Activated CD4-positive, alpha-beta T cell treated with anti-CD3 and anti-CD28 coated beads for 4 hours (primary cell): ENCODE measurements around the gene NTM.

Experiments used
- DNase-seq, 2 donors: peaks; one replicate each; pipeline ENCODE4 v3.0.0-alpha.2; 2020

The NTM gene

DNA sequence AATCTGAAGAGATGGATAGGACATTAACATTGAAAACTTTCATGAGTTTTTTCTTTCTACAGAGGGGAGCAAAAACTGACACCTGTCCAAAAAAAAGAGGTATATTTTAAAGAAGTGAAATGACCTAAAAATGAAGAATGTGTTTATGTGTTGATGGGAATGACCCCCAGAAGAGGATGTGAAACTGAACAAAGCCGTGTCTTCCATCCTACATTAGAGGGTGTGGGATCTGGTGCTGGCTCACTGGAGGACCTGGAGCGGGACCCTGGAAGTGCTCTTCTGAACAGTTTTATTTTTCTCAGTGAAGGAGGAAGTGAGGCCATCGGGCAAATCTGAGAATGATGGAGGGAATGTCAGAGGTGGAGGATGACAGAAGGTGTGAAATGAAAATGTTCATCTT is 470.1 kb downstream of the NTM start:
- no peak for DNase-seq

DNA sequence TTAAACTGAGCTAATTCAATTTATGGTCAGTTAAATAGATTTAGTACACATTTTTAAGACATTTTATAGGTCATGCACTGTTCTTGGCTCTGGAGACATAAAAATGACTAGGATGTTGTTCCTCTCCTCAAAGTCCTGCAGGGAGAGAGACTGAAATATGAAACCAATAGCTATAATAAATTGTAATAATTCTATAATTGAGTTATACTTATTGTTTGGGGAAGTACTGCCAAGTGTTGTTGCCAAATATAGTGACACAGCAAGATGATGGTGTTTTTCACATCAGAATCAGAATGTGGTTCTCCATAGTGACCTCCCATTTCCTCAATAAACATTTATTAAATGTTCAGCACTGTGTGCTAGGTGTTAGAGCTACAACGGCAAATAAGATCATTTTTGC is 470.6 kb downstream of the NTM start:
- DNase-seq: no peak

- DNase-seq: no peak
These were observed 471.7 kb downstream of the NTM start for GRCh38 chr11:131841925-131842635.

DNA sequence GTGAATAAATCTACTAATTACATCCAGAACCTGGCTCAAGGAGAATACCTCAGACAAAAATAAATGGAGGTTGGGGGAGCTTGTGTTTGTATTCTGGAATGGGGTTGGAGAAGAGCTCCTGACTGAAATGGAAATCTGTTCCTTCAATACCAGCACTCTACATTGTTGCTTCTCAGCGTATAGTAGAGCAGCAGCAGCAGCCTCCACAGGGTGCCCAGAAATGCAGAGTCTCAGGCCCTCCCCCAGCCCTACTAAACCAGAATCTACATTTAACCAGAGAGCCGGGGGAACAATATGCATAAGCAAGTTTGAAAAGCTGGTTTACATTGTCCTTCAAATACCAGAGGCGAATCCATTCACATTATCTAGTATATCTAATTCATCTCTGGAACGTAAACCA is 474.8 kb downstream of the NTM start:
- DNase-seq: no peak

- DNase-seq: no peak
These were observed 479.1 kb downstream of the NTM start for GRCh38 chr11:131849485-131849884.

DNA sequence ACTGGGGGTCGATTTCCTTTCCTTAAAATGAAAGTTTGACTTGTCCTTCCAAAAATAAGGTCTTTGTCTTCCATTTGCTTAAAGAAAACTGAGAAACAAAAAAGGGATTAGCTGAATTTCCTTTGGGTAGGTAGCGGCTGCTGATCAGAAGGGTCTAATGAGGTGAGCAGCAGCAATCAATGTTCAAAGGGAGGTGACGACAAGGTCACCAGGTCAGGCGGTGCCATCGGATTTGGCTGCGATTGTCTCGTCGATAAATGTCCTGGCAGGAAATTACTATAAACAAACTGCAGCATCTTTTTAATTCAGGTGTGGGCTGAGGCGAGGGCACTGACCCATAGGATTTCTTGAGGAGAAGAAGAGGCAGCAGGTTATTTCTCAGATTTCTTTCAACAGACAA is 480.1 kb downstream of the NTM start:
- DNase-seq: no peak

DNA sequence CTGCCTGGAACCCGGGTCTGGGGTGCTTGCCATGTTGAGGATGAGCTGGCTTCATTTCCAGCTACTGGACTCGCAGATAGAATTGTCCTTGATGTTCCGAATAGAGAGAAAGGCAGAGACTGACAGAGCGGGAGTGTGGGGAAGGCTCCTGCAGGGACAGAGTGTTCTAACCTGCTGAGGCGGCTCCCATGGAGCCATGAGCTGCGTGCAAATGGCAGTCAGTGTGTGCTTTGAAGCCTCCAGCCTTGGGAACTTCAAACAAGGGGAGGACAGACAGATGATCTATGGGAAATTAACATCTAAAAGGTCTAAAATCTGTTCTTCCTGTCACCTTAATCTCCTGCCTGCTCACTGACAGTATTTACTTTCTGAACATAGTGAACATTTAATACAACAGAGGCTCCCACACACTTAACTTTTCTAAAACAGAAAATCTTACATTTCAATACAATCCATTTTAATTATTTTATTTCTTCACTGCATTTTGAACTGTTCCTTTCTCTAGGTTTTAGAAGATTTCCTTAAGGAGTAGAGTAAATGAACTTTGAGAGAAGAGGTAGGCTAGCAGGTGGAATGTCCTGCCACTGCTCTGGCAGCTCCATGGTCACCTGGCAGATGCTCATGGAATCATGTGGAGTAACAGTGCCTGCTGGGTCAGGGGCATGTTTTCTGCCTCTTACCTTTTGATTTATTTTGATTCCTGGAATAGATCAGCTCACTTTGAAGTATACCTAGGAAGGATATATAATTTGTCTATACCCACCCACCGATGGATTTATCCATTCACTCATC is 481.7 kb downstream of the NTM start:
- DNase-seq: no peak

- DNase-seq: no peak
These were observed 482.3 kb downstream of the NTM start for GRCh38 chr11:131852757-131853156.

DNA sequence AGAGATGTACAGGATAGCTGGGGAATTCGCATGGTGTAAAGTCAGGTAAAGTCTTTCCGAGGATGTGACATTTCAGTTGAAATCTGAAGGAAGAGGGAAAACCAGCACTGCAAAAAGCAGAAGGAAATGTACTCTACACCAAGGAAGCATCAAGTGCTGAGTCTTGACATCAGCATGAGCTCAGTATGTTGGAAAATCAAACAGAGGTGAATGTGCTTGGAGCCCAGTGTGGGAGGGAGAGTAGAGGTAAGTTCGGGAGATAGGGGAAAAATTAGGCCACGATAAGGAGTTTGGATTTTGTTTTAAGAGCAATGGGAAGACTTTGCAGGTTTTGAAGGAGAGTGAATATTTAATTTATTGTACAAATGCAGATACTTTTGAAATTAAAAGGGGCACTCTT is 484.0 kb downstream of the NTM start:
- DNase-seq: no peak

DNA sequence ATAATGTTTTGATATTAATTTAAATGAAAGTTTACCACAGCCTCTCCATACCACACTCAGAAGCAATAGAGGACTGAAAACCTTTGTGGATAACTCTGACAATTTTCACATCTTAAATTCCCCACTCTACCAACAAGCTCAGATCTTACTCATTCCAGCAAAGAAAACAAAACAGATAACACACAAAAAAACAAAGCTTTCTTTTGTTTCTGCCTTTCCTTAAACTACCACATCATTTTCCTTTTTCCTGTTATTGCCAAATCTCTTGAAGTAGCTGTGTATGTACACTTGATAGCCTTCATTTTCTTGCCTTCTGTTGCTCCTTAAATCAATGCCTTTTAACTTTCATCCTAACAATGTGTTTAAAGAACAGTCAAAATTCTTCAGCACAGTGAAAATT is 484.9 kb downstream of the NTM start:
- no peak for DNase-seq

- no peak for DNase-seq
These were observed 486.8 kb downstream of the NTM start for GRCh38 chr11:131857246-131857645.

DNA sequence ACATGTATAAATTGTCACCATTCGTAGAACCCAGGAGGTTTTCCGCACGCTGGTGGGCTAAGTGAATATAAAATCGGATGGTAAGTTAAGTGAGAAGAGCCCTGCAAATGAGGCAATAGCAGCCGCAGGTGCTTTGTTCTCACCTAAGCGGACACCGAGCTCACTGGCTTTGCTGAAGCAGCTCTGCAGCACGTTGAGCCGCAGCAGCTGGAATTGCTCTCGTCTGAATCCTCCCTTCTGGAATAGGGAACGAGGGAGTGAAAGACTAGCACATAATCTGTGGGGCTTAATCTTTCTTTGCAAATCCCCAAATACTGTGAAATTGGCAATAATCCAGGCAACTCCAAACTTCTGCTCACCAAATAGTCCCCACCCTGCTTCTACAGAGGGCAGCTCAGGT is 488.1 kb downstream of the NTM start:
- DNase-seq: no peak

DNA sequence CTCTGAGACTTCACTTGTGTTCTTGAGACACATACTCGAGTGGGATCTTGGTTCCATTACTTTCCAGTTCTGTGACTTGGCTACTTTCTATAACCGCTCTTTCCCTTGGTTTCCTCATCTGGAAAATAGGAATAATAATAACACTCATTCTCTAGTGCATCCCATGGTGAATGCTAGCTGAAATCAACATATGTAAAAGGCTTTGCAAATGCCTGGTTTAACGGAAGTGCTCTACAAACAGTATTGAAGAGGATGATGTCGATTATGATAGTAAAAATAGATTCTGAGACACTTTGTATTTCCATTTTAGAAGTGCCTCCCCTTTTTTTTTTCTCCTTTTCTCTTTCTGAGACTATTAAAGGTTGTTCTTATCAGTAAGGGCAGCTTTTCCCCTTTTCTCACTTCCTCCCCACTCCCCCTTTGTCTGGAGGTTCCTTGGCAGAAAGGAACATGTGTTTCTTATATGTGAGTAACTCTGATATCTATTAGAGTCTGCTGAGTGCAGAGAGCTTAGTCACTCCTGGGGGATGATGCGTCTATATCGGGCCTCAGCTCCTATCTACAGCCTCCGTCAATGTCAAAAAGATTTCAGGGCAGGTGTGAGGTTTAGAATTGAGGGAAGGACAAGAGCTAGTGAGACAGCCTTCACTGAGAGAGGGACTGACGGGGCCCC is 489.3 kb downstream of the NTM start:
- no peak for DNase-seq

DNA sequence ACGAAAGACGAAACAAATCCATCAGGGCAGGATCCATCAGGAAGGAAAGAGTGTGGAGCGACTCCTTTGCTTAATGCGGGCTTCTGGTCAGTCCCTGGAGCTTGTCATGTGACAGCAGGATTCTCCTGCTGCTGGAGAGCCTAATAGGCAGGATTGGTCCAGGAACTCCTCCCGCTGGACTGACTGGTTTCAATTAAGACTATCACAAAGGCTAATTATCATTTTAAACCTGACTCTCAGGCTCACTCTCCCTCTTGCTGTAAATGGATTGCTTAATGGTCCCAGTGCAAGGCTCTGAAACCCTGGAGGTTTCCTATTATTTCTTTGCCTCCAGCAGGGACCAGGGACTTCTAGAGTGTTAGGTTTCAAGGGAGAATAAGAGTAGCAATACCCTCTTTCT is 493.8 kb downstream of the NTM start:
- no peak for DNase-seq

GRCh38 chr11:131865860-131866259 is 495.4 kb downstream of the NTM start:
- DNase-seq: no peak

- no peak for DNase-seq
These were observed 496.4 kb downstream of the NTM start for GRCh38 chr11:131866535-131867400.

- no peak for DNase-seq
These were observed 497.2 kb downstream of the NTM start for GRCh38 chr11:131867457-131868257.

DNA sequence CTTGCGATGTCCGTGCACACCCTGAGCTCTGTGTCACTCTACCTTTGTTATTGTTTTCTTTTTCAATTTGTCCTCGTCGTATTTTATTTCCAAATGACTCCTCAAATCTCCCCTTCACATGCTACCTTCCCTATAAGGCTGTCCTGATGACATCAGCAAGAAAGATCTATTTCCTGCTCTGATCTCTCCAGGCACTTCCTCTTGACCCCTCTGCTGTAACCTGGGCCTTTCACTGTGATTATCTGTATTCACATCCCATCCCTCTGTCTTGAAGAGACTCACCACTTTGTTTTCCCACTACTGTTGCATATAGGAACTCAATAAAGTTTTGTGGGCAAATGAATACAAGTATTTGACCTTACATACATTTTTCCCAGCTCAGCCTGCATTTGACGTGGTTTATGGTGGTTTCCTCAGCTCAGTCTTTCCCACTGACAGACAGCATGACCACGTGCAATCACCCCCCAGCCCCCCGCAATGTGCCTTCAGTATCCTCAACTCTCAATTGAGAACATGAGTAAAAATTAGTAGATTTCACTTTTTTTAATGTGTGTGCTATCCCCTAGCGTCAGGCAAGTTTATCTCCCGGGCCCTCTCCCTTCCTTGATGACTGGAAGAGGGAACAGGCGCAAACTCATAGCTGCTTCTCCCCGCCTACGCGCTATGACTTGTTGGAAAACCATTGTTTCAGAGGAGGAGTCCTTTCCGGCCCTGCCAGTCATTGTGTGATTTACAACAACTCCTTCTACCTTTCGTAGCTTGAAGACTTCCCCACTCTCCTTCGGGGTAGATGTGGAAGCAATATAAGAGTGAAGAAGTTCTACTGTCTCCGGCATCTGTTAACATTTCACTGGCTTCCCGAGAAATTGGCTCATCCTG is 498.5 kb downstream of the NTM start:
- no peak for DNase-seq

- no peak for DNase-seq
These were observed 499.9 kb downstream of the NTM start for GRCh38 chr11:131870305-131870704.

- DNase-seq: no peak
These were observed 500.6 kb downstream of the NTM start for GRCh38 chr11:131871006-131871405.

GRCh38 chr11:131874070-131874469 is 503.7 kb downstream of the NTM start:
- no peak for DNase-seq
